Epithelial cell of prostate (primary cell): ENCODE measurements around the gene ZNRF4.
A peak's percentile ranks its signal among the peaks of the same experiment; 100 is the strongest.
"Not testable (repeated sequence)": the region's sequence is repeated elsewhere in the genome, so short reads cannot be mapped to it uniquely, and the experiment has no call there.

Source experiments
- DNase-seq: peaks from one replicate; pipeline ENCODE4 v3.0.0-alpha.2; 2011; ENCODE audit warnings: low read depth, low spot score
- H3K27ac ChIP-seq: fragments of 450-650 bp; 2 replicates; pipeline ENCODE4 v1.5.1; 2017; ENCODE audit warnings: mild to moderate bottlenecking

Gene ZNRF4, protein sequence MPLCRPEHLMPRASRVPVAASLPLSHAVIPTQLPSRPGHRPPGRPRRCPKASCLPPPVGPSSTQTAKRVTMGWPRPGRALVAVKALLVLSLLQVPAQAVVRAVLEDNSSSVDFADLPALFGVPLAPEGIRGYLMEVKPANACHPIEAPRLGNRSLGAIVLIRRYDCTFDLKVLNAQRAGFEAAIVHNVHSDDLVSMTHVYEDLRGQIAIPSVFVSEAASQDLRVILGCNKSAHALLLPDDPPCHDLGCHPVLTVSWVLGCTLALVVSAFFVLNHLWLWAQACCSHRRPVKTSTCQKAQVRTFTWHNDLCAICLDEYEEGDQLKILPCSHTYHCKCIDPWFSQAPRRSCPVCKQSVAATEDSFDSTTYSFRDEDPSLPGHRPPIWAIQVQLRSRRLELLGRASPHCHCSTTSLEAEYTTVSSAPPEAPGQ

GRCh38 chr19:5455367-5456129, at the start of gene ZNRF4:
Gene ZNRF4 (plus strand): TSS chr19:5455417. CDS start chr19:5455492, 75 bp downstream.
- no peak for DNase-seq
- no peak within 1 kb of the TSS for H3K27ac ChIP-seq

GRCh38 chr19:5406198-5406597, 49.0 kb upstream of the ZNRF4 start:
- not testable (repeated sequence) for H3K27ac ChIP-seq, DNase-seq

DNA sequence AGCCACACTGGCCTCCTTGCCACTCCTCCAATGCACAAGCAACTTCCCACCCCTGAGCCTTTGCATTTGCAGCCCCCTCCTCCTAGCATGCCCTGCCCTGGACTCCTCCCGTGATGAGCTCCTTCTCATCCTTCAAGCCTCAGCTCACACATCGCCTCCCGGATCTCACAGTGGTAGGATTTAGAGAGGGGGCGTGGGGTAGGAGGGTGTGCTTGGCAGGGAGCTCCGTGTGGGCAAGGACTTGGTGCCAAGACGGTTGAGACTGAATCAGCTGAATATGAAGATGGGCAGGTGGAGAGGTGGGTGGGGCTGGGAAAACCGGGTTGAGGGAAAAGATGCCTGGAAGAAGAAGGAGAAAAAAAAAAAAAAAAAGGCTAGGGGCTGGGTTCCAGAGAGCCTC, 48.4 kb upstream of the ZNRF4 start:
- H3K27ac ChIP-seq, result no peak overlapping the region
- DNase-seq, result no peak

- DNase-seq, result no peak
- no peak overlapping the region for H3K27ac ChIP-seq
Measured at GRCh38 chr19:5407356-5407755, 47.9 kb upstream of the ZNRF4 start.

DNA sequence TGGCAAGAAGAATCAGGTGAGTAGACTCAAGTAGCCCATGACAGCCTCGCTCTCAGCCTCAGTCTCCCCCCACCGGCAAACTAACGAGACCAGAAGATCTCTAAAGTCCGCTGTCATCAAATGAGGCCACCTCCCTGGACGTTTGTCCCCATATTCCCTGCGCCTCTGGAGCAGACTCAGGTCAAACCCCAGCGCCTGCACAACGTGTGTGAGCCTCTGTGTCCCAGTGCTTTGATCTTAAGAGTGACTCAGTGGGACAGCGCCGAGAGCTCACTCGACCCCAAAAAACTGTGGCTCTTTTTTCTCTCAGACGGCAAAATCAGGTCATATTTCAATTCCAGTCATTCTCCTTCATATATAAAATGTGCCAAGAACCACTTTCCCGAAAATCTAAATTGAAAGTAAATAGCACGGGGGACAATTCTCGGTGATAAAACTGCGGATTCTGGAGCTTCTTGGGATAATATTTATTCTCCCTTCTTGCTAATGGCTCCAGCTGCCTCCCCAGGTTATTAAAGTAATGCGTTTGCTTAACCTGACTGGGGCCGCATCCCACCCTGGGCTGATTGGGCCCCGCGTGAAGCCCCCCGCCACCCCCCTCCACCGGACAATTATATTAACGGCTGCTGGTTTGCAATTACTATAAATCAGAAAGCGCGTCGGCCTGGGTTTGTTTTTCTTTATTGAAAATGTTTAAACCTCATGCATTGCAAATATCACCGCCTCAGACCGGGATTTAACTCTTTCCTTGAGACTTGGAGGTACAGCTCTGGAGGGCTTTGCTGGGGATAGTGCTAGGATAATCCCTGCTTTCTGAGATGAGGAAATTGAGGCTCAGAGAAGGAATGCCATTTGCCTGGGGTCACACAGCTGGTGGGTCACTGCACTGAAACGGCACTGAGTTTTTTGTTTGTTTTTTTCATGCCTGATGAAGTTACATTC, 37.5 kb upstream of the ZNRF4 start:
- H3K27ac ChIP-seq, result no peak overlapping the region
- no peak for DNase-seq

- no peak for DNase-seq
Measured at GRCh38 chr19:5418677-5419076, 36.5 kb upstream of the ZNRF4 start.

DNA sequence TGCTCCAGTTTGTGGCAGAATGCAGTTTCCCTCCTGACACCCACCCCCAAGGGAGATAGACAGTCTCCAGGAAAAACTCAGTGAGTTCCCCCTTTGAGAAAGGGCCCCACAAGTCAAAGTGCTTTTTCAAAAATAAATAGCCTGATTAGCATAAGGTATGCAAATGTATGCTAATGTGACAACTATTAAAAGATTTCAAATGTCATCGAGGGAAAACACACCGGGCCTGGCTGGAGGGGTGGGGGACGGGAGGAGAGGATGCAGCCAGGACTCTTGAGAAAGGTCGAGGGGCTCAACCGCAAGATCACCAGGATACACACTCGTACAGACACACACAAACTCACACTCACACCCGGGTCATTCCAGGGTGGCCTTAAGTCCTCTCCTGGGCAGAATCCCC, 34.3 kb upstream of the ZNRF4 start:
- H3K27ac ChIP-seq, result no peak overlapping the region
- DNase-seq, result no peak

More at GRCh38 chr19:5418677-5419076, 36.5 kb upstream of the ZNRF4 start:
- no peak overlapping the region for H3K27ac ChIP-seq

DNA sequence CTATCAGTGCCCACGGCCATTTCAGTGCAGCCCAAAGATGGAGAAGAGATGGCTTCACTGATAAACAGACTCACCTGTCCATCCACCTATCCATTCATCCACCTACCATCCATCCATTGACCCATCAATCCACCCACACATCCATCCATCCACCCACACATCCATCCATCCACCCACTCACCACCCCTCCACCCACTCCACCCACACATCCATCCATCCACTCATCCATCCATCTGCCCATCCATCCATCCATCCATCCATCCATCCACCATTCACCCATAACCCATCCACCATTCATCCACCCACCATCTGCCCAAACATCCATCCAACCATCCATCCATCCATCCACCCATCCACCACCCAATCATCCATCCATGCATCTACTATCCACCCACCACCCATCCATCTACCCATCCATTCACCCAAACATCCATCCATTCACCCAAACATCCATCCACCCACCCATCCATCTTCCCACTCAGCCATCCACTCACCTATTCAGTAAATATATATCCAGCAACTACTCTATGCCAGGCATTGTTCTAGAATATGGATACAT, 31.6 kb upstream of the ZNRF4 start:
- no peak overlapping the region for H3K27ac ChIP-seq
- no peak for DNase-seq

- H3K27ac ChIP-seq, result no peak overlapping the region
- no peak for DNase-seq
Measured at GRCh38 chr19:5424192-5424973, 30.8 kb upstream of the ZNRF4 start.

- H3K27ac ChIP-seq, result no peak overlapping the region
- DNase-seq, result no peak
Measured at GRCh38 chr19:5425260-5425659, 30.0 kb upstream of the ZNRF4 start.

DNA sequence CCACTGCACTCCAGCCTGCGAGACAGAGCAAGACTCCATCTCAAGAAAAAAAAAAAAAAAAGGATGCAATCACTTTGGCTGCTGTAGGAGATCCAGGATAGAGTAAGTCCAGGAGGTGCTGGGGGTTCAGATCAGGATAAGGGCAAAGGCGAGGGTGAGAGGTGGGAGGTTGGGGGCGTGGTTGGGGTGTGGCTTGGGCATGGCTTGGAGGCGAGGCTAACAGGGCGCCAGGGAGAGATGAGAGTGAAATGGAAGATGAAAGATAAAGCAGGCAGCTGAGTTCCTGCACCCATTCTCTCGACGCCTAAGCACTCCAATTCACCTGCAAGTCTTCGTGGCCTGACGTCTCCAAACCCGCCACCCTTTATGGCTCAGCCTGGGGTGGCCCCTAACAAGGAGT, 25.0 kb upstream of the ZNRF4 start:
- no peak for DNase-seq
- H3K27ac ChIP-seq, result no peak overlapping the region

- no peak for DNase-seq
- H3K27ac ChIP-seq, result no peak overlapping the region
Measured at GRCh38 chr19:5432687-5433086, 22.5 kb upstream of the ZNRF4 start.

- H3K27ac ChIP-seq, result no peak overlapping the region
Measured at GRCh38 chr19:5434351-5434917, 20.8 kb upstream of the ZNRF4 start.

GRCh38 chr19:5434970-5435641, 20.1 kb upstream of the ZNRF4 start:
- peak; percentile 34 for DNase-seq
- no peak overlapping the region for H3K27ac ChIP-seq

More at GRCh38 chr19:5434351-5434917, 20.8 kb upstream of the ZNRF4 start:
- no peak for DNase-seq

- no peak for DNase-seq
- H3K27ac ChIP-seq, result no peak overlapping the region
Measured at GRCh38 chr19:5435642-5436017, 19.6 kb upstream of the ZNRF4 start.

GRCh38 chr19:5436106-5436947, 18.9 kb upstream of the ZNRF4 start:
- no peak overlapping the region for H3K27ac ChIP-seq
- no peak for DNase-seq

DNA sequence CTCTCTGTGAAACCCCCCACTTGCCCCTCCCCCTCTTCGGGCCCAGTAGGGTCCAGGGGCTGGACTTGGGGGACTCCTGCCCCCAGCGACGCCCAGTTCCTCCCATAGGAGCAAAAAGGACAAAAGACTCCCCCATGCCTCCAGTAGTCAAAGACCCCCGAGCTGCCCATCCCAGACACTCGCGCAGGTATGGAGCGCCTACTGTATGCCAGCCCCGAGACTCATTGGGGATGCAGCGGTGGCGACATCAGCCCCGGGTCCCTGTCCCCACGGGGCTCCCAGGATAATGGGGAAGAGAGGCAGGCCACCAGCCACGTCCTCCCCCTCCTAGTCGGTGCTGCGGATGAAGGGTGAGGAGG, 18.3 kb upstream of the ZNRF4 start:
- no peak overlapping the region for H3K27ac ChIP-seq
- DNase-seq, result no peak

- DNase-seq, H3K27ac ChIP-seq: not testable (repeated sequence)
Measured at GRCh38 chr19:5438756-5439155, 16.5 kb upstream of the ZNRF4 start.
